Activated naive CD4-positive, alpha-beta T cell treated with anti-CD3 and anti-CD28 coated beads, Interleukin-2, amount 50 U/mL, for 72 hours (primary cell): Measurements from ENCODE around the gene TRMU. TPM values are rescaled to one million over a fixed set of nuclear protein-coding genes. Genes with fewer than 3 reads are reported as not detected.

ENCODE experiments used
- ATAC-seq, 2 donors: fragments of 150-1000 bp; cut with Tn5 transposase; 2 replicates each; pipeline ENCODE4 v1.10.0; 2021; ENCODE audit warnings: mild to moderate bottlenecking in 2 of 2, moderate library complexity in 2 of 2
- DNase-seq, 2 donors: peaks; one replicate each; pipeline ENCODE4 v3.0.0; 2021 to 2022; ENCODE audit warnings: low spot score in 2 of 2
- H3K27ac Mint-ChIP-seq, 2 donors: one replicate each; pipeline ENCODE4 v1.8.0; 2022; ENCODE audit warnings: mild to moderate bottlenecking in 2 of 2, mixed read lengths in 2 of 2
- H3K36me3 Mint-ChIP-seq, 2 donors: one replicate each; pipeline ENCODE4 v1.8.0; 2022; ENCODE audit warnings: mixed read lengths in 2 of 2
- H3K9me3 Mint-ChIP-seq, 2 donors: one replicate each; pipeline ENCODE4 v1.8.0; 2022; ENCODE audit warnings: mixed read lengths in 2 of 2
- total RNA-seq, 2 donors: library from RNA; stranded (reverse); gene quantifications; one replicate each; pipeline ENCODE4 v1.2.3, GENCODE V29; 2022

TRMU gene
- total RNA-seq, 2 donors from 2014 or later, result 89.3 to 94.1 TPM

GRCh38 chr22:46378426-46379065 lies 43.0 kb downstream of the TRMU start:
- no peak for ATAC-seq
- H3K36me3 Mint-ChIP-seq, result peaks cover 8 to 13% of the 10 kb centered on the region in 2 donors
- H3K9me3 Mint-ChIP-seq, result peaks cover 8 to 17% of the 10 kb centered on the region in 2 donors
- no peak for DNase-seq
- H3K27ac Mint-ChIP-seq, result no peak overlapping the region

DNA sequence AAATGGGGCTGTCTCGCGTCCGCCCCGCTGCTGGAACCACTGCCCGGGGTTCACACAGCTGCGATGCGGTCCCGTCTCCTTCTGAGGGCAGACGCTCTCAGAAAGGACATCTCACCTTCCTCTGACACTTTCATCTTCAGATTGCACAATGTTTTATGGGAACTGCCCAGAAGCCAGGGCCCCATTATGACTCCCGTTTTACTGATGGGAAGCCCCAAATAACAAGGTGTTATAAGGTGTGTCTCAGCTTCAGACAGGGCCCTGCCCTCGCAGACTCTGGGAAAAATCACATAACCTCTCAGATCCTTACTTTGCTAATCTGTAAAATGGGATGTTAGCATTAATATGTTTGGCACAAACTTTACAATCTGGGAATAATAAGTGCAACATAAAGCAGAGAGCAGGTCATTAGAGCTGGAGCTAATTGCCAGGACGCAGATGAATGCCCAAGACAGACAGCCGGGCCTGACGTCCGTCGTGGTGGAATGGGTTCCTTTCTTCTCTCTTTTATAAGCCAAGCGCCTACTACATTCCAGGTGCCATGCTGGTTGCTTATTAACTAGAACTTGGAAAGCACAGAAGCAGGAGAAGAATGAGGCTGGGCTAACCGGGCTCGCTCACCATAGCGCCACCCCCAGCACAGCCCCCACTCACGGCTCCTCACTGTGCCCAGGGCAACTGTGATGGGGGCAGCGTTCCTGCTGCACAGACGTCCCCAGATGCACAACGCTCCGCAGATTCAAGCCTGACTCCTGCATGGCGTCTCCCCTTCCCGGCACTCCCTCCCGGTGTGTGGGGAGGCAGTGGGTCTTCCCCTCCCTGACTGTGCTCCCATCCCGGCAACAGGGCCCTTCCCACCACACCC lies 43.8 kb downstream of the TRMU start:
- Mint-ChIP-seq H3K27ac (no peak overlapping the region), H3K9me3 (peaks cover 8 to 17% of the 10 kb centered on the region in 2 donors), H3K36me3 (peaks cover 8 to 13% of the 10 kb centered on the region in 2 donors)
- ATAC-seq (no peak), DNase-seq (no peak)

DNA sequence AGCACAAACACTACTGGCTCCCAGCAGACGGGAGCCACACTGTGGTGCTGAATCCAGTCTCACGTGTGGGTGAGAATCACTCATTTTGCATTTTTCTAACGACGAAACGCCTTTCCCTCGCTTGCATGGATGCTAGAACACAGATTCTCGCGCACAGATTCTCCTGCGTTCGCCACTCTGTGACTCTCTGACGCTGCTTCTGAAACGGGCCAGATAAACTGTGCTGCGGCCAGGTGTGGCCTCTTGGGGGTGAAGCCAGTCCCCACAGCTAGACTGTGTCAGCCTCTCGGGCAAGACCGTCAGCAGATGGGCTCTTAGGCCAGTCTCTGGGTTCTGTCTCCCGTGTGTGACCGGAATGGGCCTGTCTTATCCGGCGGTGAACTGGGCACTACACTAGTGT lies 44.6 kb downstream of the TRMU start:
- Mint-ChIP-seq H3K36me3 (peaks cover 8 to 11% of the 10 kb centered on the region in 2 donors), H3K9me3 (peaks cover 7 to 16% of the 10 kb centered on the region in 2 donors), H3K27ac (no peak overlapping the region)
- ATAC-seq, result no peak
- DNase-seq, result no peak

DNA sequence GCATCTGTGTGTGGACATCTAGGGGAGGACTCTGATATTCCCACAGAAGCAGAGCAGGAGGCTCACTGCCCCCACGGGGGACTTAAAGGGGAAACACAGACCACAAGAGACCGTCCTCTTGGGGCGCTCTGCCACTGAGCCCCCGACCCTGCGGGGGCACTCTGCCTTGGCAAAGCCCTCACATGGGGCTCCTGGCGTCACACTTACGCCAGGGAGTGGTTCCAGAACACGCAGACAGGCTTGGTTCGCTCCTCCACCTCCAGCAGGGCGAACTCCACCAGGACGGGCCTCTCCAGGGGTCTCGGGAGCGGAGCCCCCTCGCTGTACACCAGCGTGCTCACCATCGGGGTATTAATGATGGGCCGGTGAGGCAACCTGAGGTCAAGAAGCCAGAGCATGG lies 45.1 kb downstream of the TRMU start:
- peak overlapping the region in 1 of 2 donors; percentile 67 for H3K27ac Mint-ChIP-seq
- DNase-seq (no peak), ATAC-seq (no peak)
- H3K9me3 Mint-ChIP-seq, result peaks cover 4 to 12% of the 10 kb centered on the region in 2 donors
- H3K36me3 Mint-ChIP-seq, result peaks cover 5 to 6% of the 10 kb centered on the region in 2 donors

GRCh38 chr22:46381142-46381541 lies 45.6 kb downstream of the TRMU start:
- DNase-seq (no peak), ATAC-seq (no peak)
- Mint-ChIP-seq H3K9me3 (peaks cover 0 to 6% of the 10 kb centered on the region in 2 donors), H3K36me3 (peaks cover 0 to under 1% of the 10 kb centered on the region in 2 donors), H3K27ac (peak overlapping the region; percentile 19 to 67)

DNA sequence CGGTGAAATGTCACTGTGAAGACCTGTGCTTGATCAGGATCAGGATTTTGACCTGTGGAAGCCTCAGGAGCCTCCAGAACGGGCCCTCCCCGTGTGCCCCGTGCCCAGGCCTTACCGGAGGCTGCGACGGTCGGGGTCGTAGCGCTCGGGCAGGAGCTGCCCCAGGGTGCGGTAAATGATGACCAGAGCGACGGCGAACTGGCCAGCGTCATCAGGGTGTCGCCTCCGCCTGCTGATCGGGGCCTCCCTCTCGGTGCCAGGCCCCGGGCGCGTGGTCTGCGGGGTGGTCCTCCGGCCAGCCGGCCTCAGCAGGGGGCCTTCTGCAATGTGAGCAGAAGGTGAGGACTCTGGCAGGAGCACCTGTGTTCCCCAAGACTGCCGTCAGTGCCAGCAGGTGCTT lies 46.2 kb downstream of the TRMU start:
- H3K36me3 Mint-ChIP-seq, result no peaks in the 10 kb centered on the region
- H3K9me3 Mint-ChIP-seq, result peaks cover 0 to 3% of the 10 kb centered on the region in 2 donors
- DNase-seq, result no peak
- ATAC-seq, result no peak
- no peak overlapping the region for H3K27ac Mint-ChIP-seq

GRCh38 chr22:46382524-46382923 lies 47.0 kb downstream of the TRMU start:
- Mint-ChIP-seq H3K27ac (peak overlapping the region in 1 of 2 donors; percentile 72), H3K9me3 (no peaks in the 10 kb centered on the region), H3K36me3 (no peaks in the 10 kb centered on the region)
- ATAC-seq, result no peak
- no peak for DNase-seq

DNA sequence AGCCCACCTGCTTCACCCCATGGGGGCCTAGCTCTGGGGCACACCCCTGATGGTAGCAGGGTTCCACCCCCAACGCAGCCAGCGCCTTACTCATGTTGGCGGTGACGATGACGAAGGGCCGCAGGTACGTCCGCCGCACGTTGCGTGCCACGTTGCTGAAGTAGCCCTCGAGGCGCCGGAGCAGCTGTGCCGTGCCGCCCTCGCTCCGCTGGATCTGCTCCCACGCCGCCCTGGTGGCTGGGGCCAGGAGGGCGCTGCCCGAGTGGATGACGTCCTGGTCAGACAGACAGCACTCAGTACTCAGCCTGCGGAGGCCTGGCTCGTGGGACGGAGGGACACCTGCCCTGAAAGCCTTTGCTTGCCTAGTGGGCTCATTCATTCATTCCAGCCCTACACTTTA lies 50.8 kb downstream of the TRMU start:
- no peaks in the 10 kb centered on the region for H3K36me3 Mint-ChIP-seq
- H3K9me3 Mint-ChIP-seq, result no peaks in the 10 kb centered on the region
- DNase-seq (no peak), ATAC-seq (no peak)
- no peak overlapping the region for H3K27ac Mint-ChIP-seq

GRCh38 chr22:46387748-46388147 lies 52.2 kb downstream of the TRMU start:
- ATAC-seq (no peak), DNase-seq (no peak)
- Mint-ChIP-seq H3K27ac (no peak overlapping the region), H3K9me3 (no peaks in the 10 kb centered on the region), H3K36me3 (no peaks in the 10 kb centered on the region)

- DNase-seq (no peak), ATAC-seq (no peak)
- Mint-ChIP-seq H3K9me3 (no peaks in the 10 kb centered on the region), H3K36me3 (no peaks in the 10 kb centered on the region), H3K27ac (no peak overlapping the region)
These were observed 53.1 kb downstream of the TRMU start for GRCh38 chr22:46388647-46389046.

DNA sequence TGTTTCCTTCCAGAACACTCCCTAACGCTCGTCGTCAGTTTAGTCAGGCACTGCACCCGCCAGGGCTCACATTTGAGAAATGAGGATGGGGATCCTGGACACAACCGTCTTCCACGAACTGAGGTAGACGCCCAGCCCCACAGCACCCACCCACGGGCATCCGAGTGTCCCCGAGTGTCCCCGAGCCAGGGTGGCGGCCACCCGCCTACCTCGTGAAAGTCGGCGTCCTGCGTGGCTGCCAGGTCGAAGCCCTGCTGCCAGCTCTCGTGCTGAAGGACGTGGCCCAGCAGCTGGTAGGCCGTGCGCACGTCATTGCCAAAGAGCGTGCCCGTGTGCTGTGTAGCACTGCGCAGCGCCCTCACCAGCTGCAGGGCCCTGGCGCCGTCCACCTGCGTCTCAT lies 53.6 kb downstream of the TRMU start:
- ATAC-seq (no peak), DNase-seq (no peak)
- Mint-ChIP-seq H3K27ac (no peak overlapping the region), H3K36me3 (no peaks in the 10 kb centered on the region), H3K9me3 (no peaks in the 10 kb centered on the region)

DNA sequence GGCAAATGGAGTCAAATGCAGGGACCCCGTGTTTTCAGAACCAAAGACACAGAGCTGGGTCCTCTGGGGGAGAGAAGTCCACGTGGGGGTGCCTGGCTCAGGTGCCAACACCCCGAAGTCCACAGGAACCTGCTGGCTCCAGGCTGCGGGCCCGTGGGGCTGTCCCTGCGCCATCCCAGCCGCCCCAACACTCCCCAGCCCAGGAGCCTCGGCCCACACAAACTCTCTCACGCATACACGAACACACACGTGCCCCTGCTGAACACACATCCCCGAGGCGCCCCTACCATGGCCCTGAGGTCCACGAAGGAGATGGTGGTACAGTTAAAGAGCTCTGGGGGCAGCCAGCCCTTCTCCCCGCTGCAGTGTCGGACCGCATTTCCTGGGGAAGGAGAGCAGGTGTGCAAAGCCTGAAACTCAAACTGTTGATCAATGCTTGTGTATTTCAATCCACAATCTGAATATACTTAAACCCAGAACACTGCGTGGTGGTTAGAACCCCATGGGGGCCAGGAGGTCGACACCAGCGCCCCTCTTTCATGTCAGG lies 54.7 kb downstream of the TRMU start:
- DNase-seq, result no peak
- no peaks in the 10 kb centered on the region for H3K9me3 Mint-ChIP-seq
- no peaks in the 10 kb centered on the region for H3K36me3 Mint-ChIP-seq
- no peak overlapping the region for H3K27ac Mint-ChIP-seq
- ATAC-seq, result no peak

- Mint-ChIP-seq H3K27ac (no peak overlapping the region), H3K9me3 (no peaks in the 10 kb centered on the region), H3K36me3 (no peaks in the 10 kb centered on the region)
- DNase-seq (no peak), ATAC-seq (no peak)
These were observed 55.3 kb downstream of the TRMU start for GRCh38 chr22:46390652-46391301.

DNA sequence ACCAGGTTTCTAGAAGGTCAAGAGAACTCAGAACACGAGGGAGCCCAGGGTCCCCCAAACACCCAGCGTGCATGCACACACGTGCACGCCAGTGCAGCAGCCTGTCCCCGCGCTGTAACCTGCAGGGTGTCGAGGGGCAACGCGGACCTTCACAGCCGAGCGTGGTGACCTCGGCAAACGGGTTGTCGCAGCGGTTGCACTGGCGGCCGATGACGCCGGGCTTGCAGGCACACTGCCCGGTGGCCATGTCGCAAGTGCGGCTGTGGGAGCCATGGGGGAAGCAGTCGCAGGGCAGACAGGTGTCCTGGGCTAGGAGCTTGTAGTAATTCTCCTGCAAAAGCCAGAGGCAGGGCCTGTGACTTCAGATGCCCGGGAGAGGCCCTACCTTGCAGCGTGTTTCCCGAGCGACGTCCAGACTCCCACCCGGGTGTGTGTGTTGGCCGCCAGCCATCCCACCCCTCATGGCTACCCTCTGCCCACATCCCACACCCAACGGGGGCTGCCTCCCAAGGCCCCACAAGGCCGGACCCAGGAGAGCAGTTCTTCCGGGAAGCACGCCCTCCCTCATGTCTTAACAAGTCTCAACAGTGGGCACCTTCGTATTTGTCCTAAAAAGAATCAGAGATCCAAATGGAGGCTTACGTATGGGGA lies 56.1 kb downstream of the TRMU start:
- no peak for ATAC-seq

GRCh38 chr22:46392137-46392844 lies 56.8 kb downstream of the TRMU start:
- no peak for ATAC-seq
- no peaks in the 10 kb centered on the region for H3K36me3 Mint-ChIP-seq
- H3K9me3 Mint-ChIP-seq, result no peaks in the 10 kb centered on the region
- DNase-seq, result no peak
- no peak overlapping the region for H3K27ac Mint-ChIP-seq

More for the DNA sequence above, 56.1 kb downstream of the TRMU start:
- no peak for DNase-seq
- no peaks in the 10 kb centered on the region for H3K36me3 Mint-ChIP-seq
- no peak overlapping the region for H3K27ac Mint-ChIP-seq
- no peaks in the 10 kb centered on the region for H3K9me3 Mint-ChIP-seq

GRCh38 chr22:46393873-46394272 lies 58.4 kb downstream of the TRMU start:
- DNase-seq (no peak), ATAC-seq (no peak)
- no peak overlapping the region for H3K27ac Mint-ChIP-seq
- no peaks in the 10 kb centered on the region for H3K36me3 Mint-ChIP-seq
- H3K9me3 Mint-ChIP-seq, result no peaks in the 10 kb centered on the region
